K562 (cell line): ENCODE data around the gene TULP4. TPM values are rescaled to one million over a fixed set of nuclear protein-coding genes. Genes with fewer than 3 reads are reported as not detected.

ENCODE experiments used
- ATAC-seq: fragments of 200-7000 bp; cut with Tn5 transposase; 3 replicates; pipeline ENCODE4 v1.9.1; 2020; ENCODE audit warnings: moderate library complexity
- BruUV-seq: library from RNA; stranded (reverse); fragments of 400-500 nt; replicated peaks from 2 replicates; lab custom pipeline; 2021; lab: Mats Ljungman, UMichigan
- CTCF ChIA-PET: fragments of 300-600 bp; formaldehyde crosslinking; extraction: SDS; loops from one replicate; lab custom pipeline; 2021; ENCODE audit warnings: low intra/inter-chr PET ratio; lab: Yijun Ruan, JAX
- POLR2A ChIA-PET: fragments of 300-600, 350-650 bp; sonication (Branson Sonifier 250); formaldehyde crosslinking; extraction: SDS; loops from one replicate; lab custom pipeline; 2021; ENCODE audit warnings: antibody characterized with exemption, inconsistent platforms; lab: Yijun Ruan, JAX
- DNase-seq, 4 experiments: peaks; one replicate each; pipeline versions ENCODE4 v3.0.0 to v3.0.0-alpha.2; 2011 to 2018; ENCODE audit warnings: low spot score in 3 of 4, mixed read lengths in 3 of 4; ENCODE audit errors: extremely low read depth in 1 of 4
- FAIRE-seq: peaks from 2 replicates; lab custom pipeline; 2011; peaks lifted over from hg19 to GRCh38; lab: Jason Lieb, UNC
- H2AFZ ChIP-seq: 2 replicates; pipeline ENCODE4 v1.6.0; 2011; ENCODE audit warnings: low read depth, low read length, control low read depth, inconsistent platforms
- H3K27ac ChIP-seq: fragments of 200-600 bp; 3 replicates; pipeline ENCODE4 v1.8.0; 2011; ENCODE audit warnings: low read depth, mild to moderate bottlenecking, control low read depth, inconsistent platforms, low read length, moderate library complexity, mixed read lengths; ENCODE audit errors: extremely low read depth
- H3K27me3 ChIP-seq, 2 experiments: fragments of 300-600 bp in 1 of 2; 2 replicates in 1 of 2; 3 replicates in 1 of 2; pipeline versions ENCODE4 v1.6.0 to v1.8.0; 2011; ENCODE audit warnings: inconsistent platforms in 2 of 2, low read length in 2 of 2, mild to moderate bottlenecking in 1 of 2, mixed read lengths in 1 of 2, moderate library complexity in 1 of 2; ENCODE audit not compliant: control insufficient read depth in 2 of 2, insufficient read depth in 2 of 2
- H3K36me3 ChIP-seq: fragments of 300-600 bp; 3 replicates; pipeline ENCODE4 v1.8.0; 2011; ENCODE audit warnings: mild to moderate bottlenecking, low read length, inconsistent platforms; ENCODE audit not compliant: control insufficient read depth, insufficient read depth
- H3K4me1 ChIP-seq, 2 experiments: fragments of 200-600 bp in 1 of 2; replicated peaks in 1 of 2; 2 replicates in 1 of 2; 3 replicates in 1 of 2; pipeline versions ENCODE4 v1.5.1 to v1.8.0; 2011; ENCODE audit warnings: inconsistent platforms in 2 of 2, low read length in 2 of 2, mild to moderate bottlenecking in 1 of 2, mixed read lengths in 1 of 2, moderate library complexity in 1 of 2; ENCODE audit not compliant: control insufficient read depth in 2 of 2, insufficient read depth in 2 of 2
- H3K4me2 ChIP-seq: 2 replicates; pipeline ENCODE4 v1.6.1; 2011; ENCODE audit warnings: low read length, control low read depth, inconsistent platforms, mixed read lengths; ENCODE audit not compliant: insufficient read depth
- H3K4me3 ChIP-seq: fragments of 200-600 bp; sonication (generic), shearing (Covaris generic); 2 replicates; pipeline ENCODE4 v1.5.1; 2016; ENCODE audit warnings: control low read depth, inconsistent platforms
- H3K79me2 ChIP-seq: fragments of 200-600 bp; 3 replicates; pipeline ENCODE4 v1.8.0; 2011; ENCODE audit warnings: low read length, inconsistent platforms; ENCODE audit not compliant: control insufficient read depth, insufficient read depth
- H3K9ac ChIP-seq, 2 experiments: 2 replicates each; pipeline versions ENCODE4 v1.6.0 to v1.6.1; 2011; ENCODE audit warnings: low read depth in 2 of 2, low read length in 2 of 2, control low read depth in 1 of 2, inconsistent platforms in 1 of 2, mild to moderate bottlenecking in 1 of 2, mixed read lengths in 1 of 2; ENCODE audit not compliant: insufficient read depth in 1 of 2
- H3K9me1 ChIP-seq: one replicate; pipeline ENCODE4 v1.6.0; 2011; ENCODE audit warnings: inconsistent platforms, mild to moderate bottlenecking, low read length, moderate library complexity; ENCODE audit not compliant: control insufficient read depth, insufficient read depth
- H3K9me3 ChIP-seq: replicated peaks from 2 replicates; pipeline ENCODE4 v1.5.1; 2011; ENCODE audit warnings: low read depth, low read length, inconsistent platforms; ENCODE audit not compliant: control insufficient read depth, insufficient read depth
- H4K20me1 ChIP-seq: replicated peaks from 2 replicates; pipeline ENCODE4 v1.6.1; 2011; ENCODE audit warnings: low read length, inconsistent platforms, mixed read lengths; ENCODE audit not compliant: control insufficient read depth, insufficient read depth
- L3MBTL2 ChIP-seq: fragments of 450-650 bp; IDR thresholded peaks from 2 replicates; pipeline ENCODE4 v1.6.1; 2016; ENCODE audit warnings: mild to moderate bottlenecking, moderate library complexity
- MAFF ChIP-seq: IDR thresholded peaks from 2 replicates; pipeline ENCODE4 v1.6.1; 2012; ENCODE audit warnings: low read length, improper control_type of control experiment
- NCOA6 ChIP-seq: fragments of 450-650 bp; IDR thresholded peaks from 2 replicates; pipeline ENCODE4 v1.6.1; 2017; ENCODE audit warnings: mild to moderate bottlenecking
- POLR2AphosphoS2 ChIP-seq: IDR thresholded peaks from 2 replicates; pipeline ENCODE4 v1.6.1; 2012; ENCODE audit warnings: low read length, improper control_type of control experiment
- ZKSCAN8 ChIP-seq: fragments of 200-800 bp; sonication (Bioruptor generic); IDR thresholded peaks from 2 replicates; pipeline ENCODE4 v1.6.1; 2016; ENCODE audit warnings: missing genetic modification characterization, missing compliant biosample characterization
- WGBS: fragments of 100-300 bp; shearing (Covaris generic); methylation state at CpG from one replicate; pipeline ENCODE4 v1.1.6; 2016; ENCODE audit warnings: low coverage, mixed read lengths; ENCODE audit not compliant: insufficient coverage; ENCODE audit errors: missing lambda C conversion rate; 5-methylcytosine and 5-hydroxymethylcytosine counted together
- in situ Hi-C: fragments of 300-500 bp; cut with MboI; formaldehyde crosslinking; loops from 4 replicates; pipeline ENCODE4 v1.15.0; 2018; ENCODE audit warnings: inconsistent platforms, mixed read lengths
- intact Hi-C: fragments of 100-400 bp; cut with micrococcal nuclease; formaldehyde crosslinking; loops from 2 replicates; pipeline ENCODE4 v1.14.2; 2022
- polyA plus RNA-seq, 8 experiments: library from polyadenylated mRNA; depleted of rRNA in 4 of 8; stranded (reverse) in 5 of 8; unstranded in 3 of 8; fragments of >200 nt; fragmentation: Nextera tagmentation in 2 of 8; fragmentation: Illumina TruSeq in 1 of 8; extraction: Ambion mirVana in 2 of 8; extraction: Trizol in 1 of 8; gene quantifications; 2 replicates each; pipeline versions ENCODE4 v1.2.1 to v1.2.3, GENCODE V29; 2011 to 2014; ENCODE audit warnings: inconsistent platforms in 1 of 8, missing spikeins in 1 of 8
- total RNA-seq, 7 experiments: library from RNA; depleted of rRNA in 6 of 7; stranded (reverse); fragments of >200 nt in 6 of 7; fragmentation: Illumina TruSeq in 2 of 7; extraction: Trizol in 2 of 7; gene quantifications; 2 replicates each; pipeline versions ENCODE4 v1.2.1 to v1.2.3, GENCODE V29; 2011 to 2021; ENCODE audit warnings: low replicate concordance in 1 of 7
- TF ChIP-seq, protein P1 (sequence below), 2 experiments: fragments of 200-800 bp in 1 of 2; sonication (Bioruptor generic) in 1 of 2; sonication (generic) in 1 of 2; formaldehyde crosslinking in 1 of 2; IDR thresholded peaks in 1 of 2; conservative IDR thresholded peaks in 1 of 2; 2 replicates each; pipeline versions ENCODE4 v1.5.0 to v1.6.1; 2016 to 2020; ENCODE audit warnings: missing compliant biosample characterization in 1 of 2, missing genetic modification characterization in 1 of 2, missing genetic modification reagents in 1 of 2
- TF ChIP-seq, protein P2 (sequence below): fragments of 450-650 bp; formaldehyde crosslinking; IDR thresholded peaks from 2 replicates; pipeline ENCODE4 v1.4.0; 2020; ENCODE audit warnings: mild to moderate bottlenecking, mixed read lengths

Gene TULP4
- total and polyA plus RNA-seq, 9 of the 15 experiments (the other 6 are each of a cell fraction or from before 2014, with no cell fraction given): 1.2 to 50.4 (median 11.0) TPM

DNA sequence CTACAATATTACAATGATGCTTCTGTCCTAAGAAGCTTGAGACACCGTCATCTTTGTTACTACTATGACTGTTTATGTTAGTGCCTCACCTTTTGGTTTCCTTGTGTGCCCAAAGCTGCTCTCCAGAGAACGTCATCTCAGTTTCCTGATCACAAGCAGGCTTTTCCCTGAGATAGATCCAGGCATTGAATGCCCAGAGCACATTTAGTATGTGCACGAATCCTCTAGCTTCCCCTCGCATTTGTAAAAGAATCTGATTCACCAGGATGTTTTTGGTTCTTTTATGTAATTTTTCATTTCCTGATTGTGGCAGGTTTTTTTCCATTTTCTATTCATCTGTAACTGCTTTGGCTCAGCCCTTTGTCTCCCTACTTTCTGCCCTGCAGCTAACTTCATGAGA, 147.5 kb downstream of the TULP4 start (continued):
- TF ChIP-seq, protein P1, sequence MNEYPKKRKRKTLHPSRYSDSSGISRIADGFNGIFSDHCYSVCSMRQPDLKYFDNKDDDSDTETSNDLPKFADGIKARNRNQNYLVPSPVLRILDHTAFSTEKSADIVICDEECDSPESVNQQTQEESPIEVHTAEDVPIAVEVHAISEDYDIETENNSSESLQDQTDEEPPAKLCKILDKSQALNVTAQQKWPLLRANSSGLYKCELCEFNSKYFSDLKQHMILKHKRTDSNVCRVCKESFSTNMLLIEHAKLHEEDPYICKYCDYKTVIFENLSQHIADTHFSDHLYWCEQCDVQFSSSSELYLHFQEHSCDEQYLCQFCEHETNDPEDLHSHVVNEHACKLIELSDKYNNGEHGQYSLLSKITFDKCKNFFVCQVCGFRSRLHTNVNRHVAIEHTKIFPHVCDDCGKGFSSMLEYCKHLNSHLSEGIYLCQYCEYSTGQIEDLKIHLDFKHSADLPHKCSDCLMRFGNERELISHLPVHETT (CRISPR knock-in tag; conservative IDR thresholded peaks at IDR 0.05 in 1 of 2, IDR thresholded peaks at IDR 0.05 in 1 of 2): no peak
- TF ChIP-seq ZKSCAN8 (CRISPR knock-in tag) (no peak), L3MBTL2 (no peak)
- TF ChIP-seq, all 486 proteins: peak for 0

GRCh38 chr6:158460602-158461169, 148.4 kb downstream of the TULP4 start:
- H3K79me2 ChIP-seq: no peaks in the 10 kb centered on the region
- H3K4me1 ChIP-seq: no peaks in the 10 kb centered on the region
- CTCF ChIA-PET: no interaction called here
- intact Hi-C loops (no loop called here), in situ Hi-C loops (no loop called here)
- DNase-seq: no peak
- H2AFZ ChIP-seq: no peak overlapping the region
- no peak for ATAC-seq
- no peaks in the 10 kb centered on the region for H3K9me3 ChIP-seq
- H3K27me3 ChIP-seq: no peaks in the 10 kb centered on the region
- no peak overlapping the region for H3K27ac ChIP-seq
- H3K9ac ChIP-seq: no peak overlapping the region
- peaks cover 22% of the 10 kb centered on the region; the same call in 1 of the 3 replicates for H3K36me3 ChIP-seq
- no peak overlapping the region for H3K4me3 ChIP-seq
- WGBS: 58% methylated on average over 2 of the region's 2 CpGs
- TF ChIP-seq POLR2AphosphoS2: no peak
- no peak for TF ChIP-seq NCOA6
- TF ChIP-seq, protein P2, sequence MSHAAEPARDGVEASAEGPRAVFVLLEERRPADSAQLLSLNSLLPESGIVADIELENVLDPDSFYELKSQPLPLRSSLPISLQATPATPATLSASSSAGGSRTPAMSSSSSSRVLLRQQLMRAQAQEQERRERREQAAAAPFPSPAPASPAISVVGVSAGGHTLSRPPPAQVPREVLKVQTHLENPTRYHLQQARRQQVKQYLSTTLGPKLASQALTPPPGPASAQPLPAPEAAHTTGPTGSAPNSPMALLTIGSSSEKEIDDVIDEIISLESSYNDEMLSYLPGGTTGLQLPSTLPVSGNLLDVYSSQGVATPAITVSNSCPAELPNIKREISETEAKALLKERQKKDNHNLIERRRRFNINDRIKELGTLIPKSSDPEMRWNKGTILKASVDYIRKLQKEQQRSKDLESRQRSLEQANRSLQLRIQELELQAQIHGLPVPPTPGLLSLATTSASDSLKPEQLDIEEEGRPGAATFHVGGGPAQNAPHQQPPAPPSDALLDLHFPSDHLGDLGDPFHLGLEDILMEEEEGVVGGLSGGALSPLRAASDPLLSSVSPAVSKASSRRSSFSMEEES (CRISPR knock-in tag): peak; percentile 43; the same call in 1 of the 2 replicates
- TF ChIP-seq MAFF: no peak
- no peaks in the 10 kb centered on the region for H4K20me1 ChIP-seq
- BruUV-seq: no TSS peak
- POLR2A ChIA-PET: interaction anchor here (0.6 to 0.7 kb wide), 2 partner anchors 10 to 69 kb away, joined by 3 read pairs; no protein-coding TSS in a partner anchor
- no peaks in the 10 kb centered on the region for H3K9me1 ChIP-seq
- FAIRE-seq: no peak
- H3K4me2 ChIP-seq: no peak overlapping the region
